HEK293 (cell line): ENCODE results near the gene PRTFDC1.

ENCODE experiments used
- CTCF ChIA-PET: fragments of 350-600 bp; formaldehyde crosslinking; extraction: SDS; loops from one replicate; lab custom pipeline; 2021; ENCODE audit warnings: antibody characterized with exemption; lab: Yijun Ruan, JAX
- POLR2A ChIA-PET: fragments of 300-600 bp; formaldehyde crosslinking; extraction: SDS; loops from one replicate; lab custom pipeline; 2020; ENCODE audit warnings: antibody characterized with exemption, inconsistent platforms; lab: Yijun Ruan, JAX
- H3K27ac ChIP-seq: fragments of 200-500 bp; sonication (Bioruptor generic); 2 replicates; pipeline ENCODE4 v1.5.1; 2014; ENCODE audit warnings: low read depth, low read length, control low read depth, inconsistent platforms; ENCODE audit errors: extremely low read depth
- H3K36me3 ChIP-seq, 2 experiments: fragments of 200-500 bp in 1 of 2; sonication (Bioruptor generic) in 1 of 2; 1 replicate in 1 of 2; 2 replicates in 1 of 2; pipeline ENCODE4 v1.5.1; 2014 to 2017; ENCODE audit warnings: inconsistent platforms in 2 of 2, low read length in 2 of 2; ENCODE audit not compliant: control insufficient read depth in 2 of 2, insufficient read depth in 1 of 2
- H3K4me1 ChIP-seq: fragments of 200-500 bp; sonication (Bioruptor generic); 2 replicates; pipeline ENCODE4 v1.5.1; 2014; ENCODE audit warnings: mild to moderate bottlenecking, low read length, inconsistent platforms; ENCODE audit not compliant: control insufficient read depth, insufficient read depth
- H3K4me3 ChIP-seq: 2 replicates; pipeline ENCODE4 v1.5.1; 2011; ENCODE audit warnings: low read depth, mild to moderate bottlenecking, control low read depth, low read length, moderate library complexity
- H3K9me3 ChIP-seq: fragments of 200-500 bp; sonication (Bioruptor generic); 2 replicates; pipeline ENCODE4 v1.5.1; 2014; ENCODE audit warnings: low read depth, low read length, inconsistent platforms; ENCODE audit not compliant: control insufficient read depth, insufficient read depth
- HIC1 ChIP-seq: fragments of 450-650 bp; formaldehyde crosslinking; IDR thresholded peaks from 2 replicates; pipeline ENCODE4 v1.5.1; 2016; ENCODE audit warnings: missing biosample characterization, missing genetic modification characterization
- KLF16 ChIP-seq: fragments of 450-650 bp; formaldehyde crosslinking; IDR thresholded peaks from 2 replicates; pipeline ENCODE4 v1.5.1; 2017; ENCODE audit warnings: missing biosample characterization, missing genetic modification characterization
- KLF7 ChIP-seq: fragments of 450-650 bp; formaldehyde crosslinking; IDR thresholded peaks from 2 replicates; pipeline ENCODE4 v1.5.1; 2016; ENCODE audit warnings: missing biosample characterization, missing genetic modification characterization, borderline replicate concordance
- OSR2 ChIP-seq: fragments of 450-650 bp; formaldehyde crosslinking; IDR thresholded peaks from 2 replicates; pipeline ENCODE4 v1.5.1; 2016; ENCODE audit warnings: missing biosample characterization, missing genetic modification characterization
- PRDM2 ChIP-seq: fragments of 450-650 bp; formaldehyde crosslinking; IDR thresholded peaks from 2 replicates; pipeline ENCODE4 v1.5.1; 2016; ENCODE audit warnings: missing biosample characterization, missing genetic modification characterization, borderline replicate concordance
- SETDB1 ChIP-seq: IDR thresholded peaks from one replicate; pipeline ENCODE4 v1.6.1; 2017; ENCODE audit warnings: mild to moderate bottlenecking, low read length, moderate library complexity, mixed read lengths; ENCODE audit not compliant: insufficient read length
- SP3 ChIP-seq: fragments of 450-650 bp; formaldehyde crosslinking; IDR thresholded peaks from 2 replicates; pipeline ENCODE4 v1.5.1; 2016; ENCODE audit warnings: missing biosample characterization, missing genetic modification characterization
- TCF7L2 ChIP-seq: IDR thresholded peaks from 2 replicates; pipeline ENCODE4 v1.6.1; 2011; ENCODE audit warnings: low read depth, mild to moderate bottlenecking, inconsistent platforms, low read length, moderate library complexity, borderline replicate concordance
- YY1 ChIP-seq: fragments of 450-650 bp; formaldehyde crosslinking; IDR thresholded peaks from 2 replicates; pipeline ENCODE4 v1.5.1; 2018; ENCODE audit warnings: missing biosample characterization, missing genetic modification characterization
- ZBTB11 ChIP-seq: fragments of 450-650 bp; formaldehyde crosslinking; conservative IDR thresholded peaks from 2 replicates; pipeline ENCODE4 v1.5.1; 2016; ENCODE audit warnings: low read depth, missing biosample characterization, missing genetic modification characterization
- ZIC2 ChIP-seq: fragments of 450-650 bp; formaldehyde crosslinking; IDR thresholded peaks from 2 replicates; pipeline ENCODE4 v1.5.1; 2016; ENCODE audit warnings: missing biosample characterization, missing genetic modification characterization
- ZNF24 ChIP-seq: fragments of 450-650 bp; formaldehyde crosslinking; IDR thresholded peaks from 2 replicates; pipeline ENCODE4 v1.5.1; 2016; ENCODE audit warnings: missing biosample characterization, missing genetic modification characterization
- ZNF350 ChIP-seq: fragments of 450-650 bp; formaldehyde crosslinking; IDR thresholded peaks from 2 replicates; pipeline ENCODE4 v1.5.0; 2017; ENCODE audit warnings: missing biosample characterization, mild to moderate bottlenecking, missing genetic modification characterization
- ZNF354C ChIP-seq: fragments of 450-650 bp; formaldehyde crosslinking; IDR thresholded peaks from 2 replicates; pipeline ENCODE4 v1.5.1; 2016; ENCODE audit warnings: missing biosample characterization, missing genetic modification characterization, low read depth, borderline replicate concordance
- ZNF558 ChIP-seq: fragments of 450-650 bp; formaldehyde crosslinking; IDR thresholded peaks from 2 replicates; pipeline ENCODE4 v1.5.1; 2016; ENCODE audit warnings: missing biosample characterization, missing genetic modification characterization
- ZNF670 ChIP-seq: fragments of 450-650 bp; formaldehyde crosslinking; IDR thresholded peaks from 2 replicates; pipeline ENCODE4 v1.5.1; 2016; ENCODE audit warnings: missing biosample characterization, missing genetic modification characterization, low read depth
- ZNF76 ChIP-seq: fragments of 450-650 bp; formaldehyde crosslinking; IDR thresholded peaks from 2 replicates; pipeline ENCODE4; 2016; ENCODE audit warnings: low read depth, missing biosample characterization, missing genetic modification characterization, borderline replicate concordance
- ZNF768 ChIP-seq: fragments of 450-650 bp; formaldehyde crosslinking; IDR thresholded peaks from 2 replicates; pipeline ENCODE4 v1.5.1; 2018; ENCODE audit warnings: missing biosample characterization, mild to moderate bottlenecking, missing genetic modification characterization
- ZNF837 ChIP-seq: fragments of 450-650 bp; formaldehyde crosslinking; IDR thresholded peaks from 2 replicates; pipeline ENCODE4 v1.5.1; 2016; ENCODE audit warnings: missing biosample characterization, missing genetic modification characterization
- ZSCAN18 ChIP-seq: fragments of 450-650 bp; formaldehyde crosslinking; IDR thresholded peaks from 2 replicates; pipeline ENCODE4 v1.5.1; 2016; ENCODE audit warnings: missing biosample characterization, missing genetic modification characterization

Gene PRTFDC1

GRCh38 chr10:24907956-24908355 is 44.5 kb downstream of the PRTFDC1 start:
- Histone ChIP-seq H3K4me3 (no peak overlapping the region), H3K4me1 (no peaks in the 10 kb centered on the region), H3K36me3 (no peaks in the 10 kb centered on the region), H3K27ac (no peak overlapping the region), H3K9me3 (no peaks in the 10 kb centered on the region)
- TF ChIP-seq KLF7 (tag by site-specific recombination) (no peak), SP3 (tag by site-specific recombination) (no peak), ZNF837 (tag by site-specific recombination) (no peak), ZBTB11 (tag by site-specific recombination) (no peak), ZNF76 (tag by site-specific recombination) (no peak), TCF7L2 (no peak), OSR2 (tag by site-specific recombination) (no peak), ZNF768 (tag by site-specific recombination) (no peak)
- CTCF ChIA-PET: interaction anchor here (1.3 kb wide), 1 partner anchor 7 kb away, joined by 4 read pairs; no protein-coding TSS in a partner anchor
- POLR2A ChIA-PET: no interaction called here

GRCh38 chr10:24906372-24906771 is 46.0 kb downstream of the PRTFDC1 start:
- Histone ChIP-seq H3K4me3 (no peak overlapping the region), H3K4me1 (no peaks in the 10 kb centered on the region), H3K27ac (no peak overlapping the region), H3K36me3 (no peaks in the 10 kb centered on the region), H3K9me3 (no peaks in the 10 kb centered on the region)
- CTCF ChIA-PET: interaction anchor here (0.6 to 1.3 kb wide), 3 partner anchors 9 to 191 kb away, joined by 3 to 8 read pairs (median 4); no protein-coding TSS in a partner anchor
- POLR2A ChIA-PET: no interaction called here
- TF ChIP-seq ZSCAN18 (tag by site-specific recombination) (no peak), SETDB1 (no peak), ZIC2 (tag by site-specific recombination) (no peak), ZNF558 (tag by site-specific recombination) (no peak), ZNF24 (tag by site-specific recombination) (no peak), ZNF670 (no peak), ZNF350 (tag by site-specific recombination) (no peak), YY1 (tag by site-specific recombination) (no peak), KLF16 (tag by site-specific recombination) (no peak), PRDM2 (tag by site-specific recombination) (no peak), ZNF354C (tag by site-specific recombination) (no peak), HIC1 (tag by site-specific recombination) (no peak)
